Measurements from ENCODE around the gene VASP. TPM values are rescaled to one million over a fixed set of nuclear protein-coding genes. Genes with fewer than 3 reads are reported as not detected.

Gene VASP
- total RNA-seq, 1 donor from 2014 or later = 53.8 TPM

DNA sequence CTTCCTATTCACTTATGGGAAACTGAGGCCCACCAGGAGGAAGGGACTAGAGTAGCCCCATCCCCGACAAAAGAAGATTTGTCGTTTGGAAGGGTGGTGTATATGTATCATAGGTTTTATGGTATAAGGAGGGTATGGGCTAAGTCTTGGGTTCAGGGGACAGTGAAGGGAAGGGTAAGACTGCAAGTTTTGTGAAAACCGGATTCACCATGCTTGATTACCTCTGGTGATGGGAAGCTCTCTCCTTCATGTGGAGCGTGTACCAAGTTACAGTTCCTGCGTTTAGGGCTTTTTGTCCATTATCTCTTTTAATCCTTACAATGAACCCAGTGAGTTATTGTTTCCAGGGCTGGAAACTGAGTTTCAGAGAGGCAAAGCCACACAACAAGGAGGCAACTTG, 3.8 kb downstream of the VASP start:
- H3K27ac Mint-ChIP-seq = no peak overlapping the region
- DNase-seq (ENCODE audit: low spot score in 2 of 2, unreplicated experiment in 2 of 2) = no peak

DNA sequence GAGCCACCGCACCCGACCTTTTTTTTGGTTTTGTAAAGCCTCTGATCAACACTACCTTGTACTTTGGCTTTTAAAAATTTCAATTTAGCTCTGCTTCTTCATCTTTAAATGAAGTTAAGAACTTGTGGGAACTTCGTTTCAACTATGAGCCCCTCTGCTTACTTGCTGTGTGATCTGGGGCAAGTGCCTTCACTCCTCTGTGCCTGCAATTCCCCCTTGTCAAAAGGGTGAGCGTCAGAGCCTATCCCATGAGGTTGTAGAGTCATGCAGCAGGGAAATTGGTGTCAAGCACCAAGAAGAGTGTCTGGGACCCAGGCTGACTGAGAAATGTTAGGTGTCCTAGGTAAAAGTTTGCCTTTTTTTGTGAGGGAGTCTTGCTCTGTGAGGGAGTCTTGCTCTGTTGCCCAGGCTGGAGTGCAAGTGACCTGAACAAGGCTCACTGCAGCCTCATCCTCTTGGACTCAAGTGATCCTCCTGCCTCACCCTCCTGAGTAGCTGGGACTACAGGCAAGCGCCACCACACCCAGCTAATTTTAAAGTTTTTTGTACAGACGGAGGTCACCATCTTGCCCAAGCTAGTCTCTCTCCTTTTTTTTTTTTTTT, 5.7 kb downstream of the VASP start:
- Mint-ChIP-seq H3K36me3 (peaks cover 2% of the 10 kb centered on the region), H3K4me3 (no peak overlapping the region), H3K4me1 (peaks cover 8% of the 10 kb centered on the region), H3K27me3 (ENCODE audit: low read depth) (no peaks in the 10 kb centered on the region), H3K9me3 (no peaks in the 10 kb centered on the region), H3K27ac (no peak overlapping the region)
- TF ChIP-seq, protein P1, sequence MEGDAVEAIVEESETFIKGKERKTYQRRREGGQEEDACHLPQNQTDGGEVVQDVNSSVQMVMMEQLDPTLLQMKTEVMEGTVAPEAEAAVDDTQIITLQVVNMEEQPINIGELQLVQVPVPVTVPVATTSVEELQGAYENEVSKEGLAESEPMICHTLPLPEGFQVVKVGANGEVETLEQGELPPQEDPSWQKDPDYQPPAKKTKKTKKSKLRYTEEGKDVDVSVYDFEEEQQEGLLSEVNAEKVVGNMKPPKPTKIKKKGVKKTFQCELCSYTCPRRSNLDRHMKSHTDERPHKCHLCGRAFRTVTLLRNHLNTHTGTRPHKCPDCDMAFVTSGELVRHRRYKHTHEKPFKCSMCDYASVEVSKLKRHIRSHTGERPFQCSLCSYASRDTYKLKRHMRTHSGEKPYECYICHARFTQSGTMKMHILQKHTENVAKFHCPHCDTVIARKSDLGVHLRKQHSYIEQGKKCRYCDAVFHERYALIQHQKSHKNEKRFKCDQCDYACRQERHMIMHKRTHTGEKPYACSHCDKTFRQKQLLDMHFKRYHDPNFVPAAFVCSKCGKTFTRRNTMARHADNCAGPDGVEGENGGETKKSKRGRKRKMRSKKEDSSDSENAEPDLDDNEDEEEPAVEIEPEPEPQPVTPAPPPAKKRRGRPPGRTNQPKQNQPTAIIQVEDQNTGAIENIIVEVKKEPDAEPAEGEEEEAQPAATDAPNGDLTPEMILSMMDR (IDR thresholded peaks at IDR 0.05; ENCODE audit: unreplicated experiment) = no peak
- DNase-seq (ENCODE audit: low spot score in 2 of 2, unreplicated experiment in 2 of 2) = no peak

More for the DNA sequence above, 3.8 kb downstream of the VASP start:
- TF ChIP-seq, protein P1 (IDR thresholded peaks at IDR 0.05; ENCODE audit: unreplicated experiment) = no peak
- H3K4me3 Mint-ChIP-seq = no peak overlapping the region
- H3K9me3 Mint-ChIP-seq = no peaks in the 10 kb centered on the region
- H3K36me3 Mint-ChIP-seq = no peaks in the 10 kb centered on the region
- peaks cover 8% of the 10 kb centered on the region for H3K4me1 Mint-ChIP-seq
- no peaks in the 10 kb centered on the region for H3K27me3 Mint-ChIP-seq (ENCODE audit: low read depth)

DNA sequence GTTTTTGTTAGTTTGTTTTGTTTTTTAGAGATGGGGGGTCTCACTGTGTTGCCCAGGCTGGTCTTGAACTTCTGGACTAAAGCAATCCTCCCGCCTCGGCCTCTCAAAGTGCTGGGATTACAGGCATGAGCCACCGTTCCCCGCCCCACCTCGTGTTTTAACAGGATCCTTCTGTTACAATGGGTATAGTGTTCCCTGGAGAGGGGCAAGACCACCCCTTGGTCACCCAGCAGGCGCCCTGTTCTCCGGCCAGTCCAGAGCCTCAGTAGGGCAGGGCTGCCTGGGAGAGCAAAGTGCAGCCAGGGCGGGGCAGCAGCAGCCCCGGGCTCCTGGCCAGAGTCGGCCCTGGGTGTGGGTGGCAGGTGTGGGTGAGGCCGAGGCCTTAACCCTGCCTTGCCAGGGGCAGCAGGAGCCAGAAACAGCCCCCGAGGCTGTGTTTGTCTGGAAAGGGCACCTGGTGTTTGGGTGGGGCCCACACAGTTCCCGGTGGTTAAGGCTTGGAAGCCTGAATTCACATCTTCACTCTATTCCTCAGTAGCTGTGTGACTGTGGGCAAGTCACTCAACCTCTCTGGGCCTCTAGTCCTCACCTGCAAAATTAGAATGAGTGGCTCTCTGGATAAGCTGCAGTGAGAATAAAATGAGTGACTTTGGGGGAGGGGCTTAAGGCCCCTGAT, 7.2 kb downstream of the VASP start:
- no peak overlapping the region for H3K4me3 Mint-ChIP-seq
- DNase-seq (ENCODE audit: low spot score in 2 of 2, unreplicated experiment in 2 of 2) = no peak
- H3K27ac Mint-ChIP-seq = no peak overlapping the region
- peaks cover 4% of the 10 kb centered on the region for H3K4me1 Mint-ChIP-seq
- H3K36me3 Mint-ChIP-seq = peaks cover 9% of the 10 kb centered on the region
- TF ChIP-seq, protein P1 (IDR thresholded peaks at IDR 0.05; ENCODE audit: unreplicated experiment) = no peak
- H3K9me3 Mint-ChIP-seq = no peaks in the 10 kb centered on the region
- no peaks in the 10 kb centered on the region for H3K27me3 Mint-ChIP-seq (ENCODE audit: low read depth)

DNA sequence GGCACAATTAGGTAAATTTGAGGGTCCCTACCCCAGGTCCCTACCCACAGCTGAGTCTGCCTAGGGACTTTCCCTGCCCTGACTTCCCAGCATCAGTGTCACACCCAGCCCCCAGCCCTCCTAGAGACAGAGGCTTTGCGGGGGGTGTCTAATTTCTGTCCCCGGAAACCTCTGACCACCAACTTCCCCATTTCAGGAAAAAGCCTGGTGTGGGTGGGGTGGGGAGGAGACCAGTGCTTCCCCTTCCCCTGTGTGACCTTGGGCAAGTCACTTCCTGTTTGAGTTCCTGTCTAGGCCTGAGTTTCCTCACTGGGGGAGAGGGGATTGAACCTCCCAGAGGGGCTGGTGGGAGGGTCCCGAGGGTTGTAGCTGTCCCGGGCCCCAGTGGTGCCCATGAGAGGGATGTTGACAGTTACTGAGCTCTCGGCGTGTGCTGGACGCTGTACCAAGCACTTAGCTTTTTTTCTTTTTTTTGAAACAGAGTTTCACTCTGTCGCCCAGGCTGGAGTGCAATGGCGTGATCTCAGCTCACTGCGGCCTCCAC, 7.9 kb downstream of the VASP start:
- TF ChIP-seq, protein P1 (IDR thresholded peaks at IDR 0.05; ENCODE audit: unreplicated experiment) = no peak
- Mint-ChIP-seq H3K36me3 (peaks cover 11% of the 10 kb centered on the region), H3K27me3 (ENCODE audit: low read depth) (no peaks in the 10 kb centered on the region), H3K4me3 (no peak overlapping the region), H3K9me3 (no peaks in the 10 kb centered on the region), H3K4me1 (no peaks in the 10 kb centered on the region), H3K27ac (no peak overlapping the region)
- no peak for DNase-seq (ENCODE audit: low spot score in 2 of 2, unreplicated experiment in 2 of 2)

DNA sequence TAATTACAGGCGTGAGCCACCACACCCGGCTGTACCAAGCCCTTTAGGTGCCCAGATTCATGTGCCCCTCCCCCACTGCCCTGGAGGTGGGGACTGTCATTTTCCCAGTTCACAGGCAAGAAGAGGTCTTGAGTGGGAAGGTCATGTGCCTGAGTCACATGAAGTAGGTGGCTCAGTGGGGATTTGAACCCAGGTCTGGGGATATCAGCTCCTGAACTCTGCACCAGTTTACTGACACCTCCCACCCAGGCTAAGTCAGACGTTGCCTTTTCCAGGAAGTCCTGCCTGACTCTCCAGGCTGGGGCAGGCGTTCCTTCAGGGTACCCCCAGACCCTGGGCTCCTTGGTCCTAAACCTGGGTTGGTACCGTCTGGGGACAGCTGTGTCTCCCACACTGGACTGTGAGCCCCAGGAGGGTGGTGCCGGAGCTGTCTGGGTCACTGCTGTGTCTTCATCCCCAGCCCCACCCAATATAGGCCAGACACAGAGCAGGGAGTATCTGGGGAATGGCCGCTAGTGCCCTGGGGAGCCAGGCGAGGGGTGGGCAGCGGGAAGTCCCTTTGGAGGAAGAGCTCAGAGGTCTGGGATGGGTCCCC, 8.6 kb downstream of the VASP start:
- Mint-ChIP-seq H3K4me1 (no peaks in the 10 kb centered on the region), H3K36me3 (peaks cover 13% of the 10 kb centered on the region), H3K4me3 (no peak overlapping the region), H3K9me3 (no peaks in the 10 kb centered on the region), H3K27me3 (ENCODE audit: low read depth) (no peaks in the 10 kb centered on the region), H3K27ac (no peak overlapping the region)
- TF ChIP-seq, protein P1 (IDR thresholded peaks at IDR 0.05; ENCODE audit: unreplicated experiment) = no peak
- DNase-seq (ENCODE audit: low spot score in 2 of 2, unreplicated experiment in 2 of 2) = no peak
